SK-N-DZ (cell line): Measurements from ENCODE around the gene CCDC40.

ENCODE experiments used
- DNase-seq: peaks from one replicate; pipeline ENCODE4 v3.0.0-alpha.2; 2015; ENCODE audit warnings: low spot score

Gene CCDC40

DNA sequence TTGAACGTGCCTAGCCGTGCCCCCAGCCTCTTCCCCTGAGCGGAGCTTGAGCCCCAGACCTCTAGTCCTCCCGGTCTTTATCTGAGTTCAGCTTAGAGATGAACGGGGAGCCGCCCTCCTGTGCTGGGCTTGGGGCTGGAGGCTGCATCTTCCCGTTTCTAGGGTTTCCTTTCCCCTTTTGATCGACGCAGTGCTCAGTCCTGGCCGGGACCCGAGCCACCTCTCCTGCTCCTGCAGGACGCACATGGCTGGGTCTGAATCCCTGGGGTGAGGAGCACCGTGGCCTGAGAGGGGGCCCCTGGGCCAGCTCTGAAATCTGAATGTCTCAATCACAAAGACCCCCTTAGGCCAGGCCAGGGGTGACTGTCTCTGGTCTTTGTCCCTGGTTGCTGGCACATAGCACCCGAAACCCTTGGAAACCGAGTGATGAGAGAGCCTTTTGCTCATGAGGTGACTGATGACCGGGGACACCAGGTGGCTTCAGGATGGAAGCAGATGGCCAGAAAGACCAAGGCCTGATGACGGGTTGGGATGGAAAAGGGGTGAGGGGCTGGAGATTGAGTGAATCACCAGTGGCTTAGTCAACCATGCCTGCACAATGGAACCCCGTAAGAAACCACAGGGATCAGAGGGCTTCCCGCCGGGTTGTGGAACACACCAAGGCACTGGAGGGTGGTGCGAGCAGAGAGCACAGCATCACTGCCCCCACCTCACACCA, 65.7 kb downstream of the CCDC40 start:
- DNase-seq: peak; percentile 56

DNA sequence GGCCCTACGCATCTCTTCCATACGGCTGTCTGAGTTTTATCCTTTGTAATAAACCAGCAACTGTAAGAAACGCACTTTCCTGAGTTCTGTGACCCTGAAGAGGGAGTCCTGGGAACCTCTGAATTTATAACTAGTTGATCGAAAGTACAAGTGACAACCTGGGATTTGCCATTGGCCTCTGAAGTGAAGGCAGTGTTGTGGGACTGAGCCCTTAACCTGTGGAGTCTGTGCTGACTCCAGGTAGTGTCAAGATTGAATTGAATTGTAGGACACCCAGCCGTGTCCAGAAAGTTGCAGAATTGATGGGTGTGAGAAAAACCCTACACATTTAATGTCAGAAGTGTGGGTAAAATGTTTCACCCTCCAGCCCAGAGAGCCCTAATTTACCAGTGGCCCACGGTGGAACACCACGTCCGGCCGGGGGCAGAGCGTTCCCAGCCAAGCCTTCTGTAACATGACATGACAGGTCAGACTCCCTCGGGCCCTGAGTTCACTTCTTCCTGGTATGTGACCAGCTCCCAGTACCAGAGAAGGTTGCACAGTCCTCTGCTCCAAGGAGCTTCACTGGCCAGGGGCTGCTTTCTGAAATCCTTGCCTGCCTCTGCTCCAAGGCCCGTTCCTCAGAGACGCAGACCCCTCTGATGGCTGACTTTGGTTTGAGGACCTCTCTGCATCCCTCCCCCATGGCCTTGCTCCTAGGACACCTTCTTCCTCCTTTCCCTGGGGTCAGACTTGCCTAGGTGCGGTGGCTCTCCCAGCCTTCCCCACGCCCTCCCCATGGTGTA, 66.4 kb downstream of the CCDC40 start:
- DNase-seq: no peak

DNA sequence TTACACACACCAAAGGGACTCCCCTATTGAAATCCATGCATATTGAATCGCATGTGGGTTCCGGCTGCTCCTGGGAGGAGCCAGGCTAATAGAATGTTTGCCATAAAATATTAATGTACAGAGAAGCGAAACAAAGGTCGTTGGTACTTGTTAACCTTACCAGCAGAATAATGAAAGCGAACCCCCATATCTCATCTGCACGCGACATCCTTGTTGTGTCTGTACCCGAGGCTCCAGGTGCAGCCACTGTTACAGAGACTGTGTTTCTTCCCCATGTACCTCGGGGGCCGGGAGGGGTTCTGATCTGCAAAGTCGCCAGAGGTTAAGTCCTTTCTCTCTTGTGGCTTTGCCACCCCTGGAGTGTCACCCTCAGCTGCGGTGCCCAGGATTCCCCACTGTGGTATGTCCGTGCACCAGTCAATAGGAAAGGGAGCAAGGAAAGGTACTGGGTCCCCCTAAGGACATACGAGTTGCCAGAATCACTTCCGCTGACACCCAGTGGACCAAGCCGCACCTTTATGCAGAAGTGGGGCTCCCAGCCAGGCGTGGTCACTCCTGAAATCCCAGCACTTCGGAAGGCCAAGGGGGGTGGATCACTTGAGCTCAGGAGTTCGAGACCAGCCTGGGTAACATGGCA, 67.1 kb downstream of the CCDC40 start:
- no peak for DNase-seq

DNA sequence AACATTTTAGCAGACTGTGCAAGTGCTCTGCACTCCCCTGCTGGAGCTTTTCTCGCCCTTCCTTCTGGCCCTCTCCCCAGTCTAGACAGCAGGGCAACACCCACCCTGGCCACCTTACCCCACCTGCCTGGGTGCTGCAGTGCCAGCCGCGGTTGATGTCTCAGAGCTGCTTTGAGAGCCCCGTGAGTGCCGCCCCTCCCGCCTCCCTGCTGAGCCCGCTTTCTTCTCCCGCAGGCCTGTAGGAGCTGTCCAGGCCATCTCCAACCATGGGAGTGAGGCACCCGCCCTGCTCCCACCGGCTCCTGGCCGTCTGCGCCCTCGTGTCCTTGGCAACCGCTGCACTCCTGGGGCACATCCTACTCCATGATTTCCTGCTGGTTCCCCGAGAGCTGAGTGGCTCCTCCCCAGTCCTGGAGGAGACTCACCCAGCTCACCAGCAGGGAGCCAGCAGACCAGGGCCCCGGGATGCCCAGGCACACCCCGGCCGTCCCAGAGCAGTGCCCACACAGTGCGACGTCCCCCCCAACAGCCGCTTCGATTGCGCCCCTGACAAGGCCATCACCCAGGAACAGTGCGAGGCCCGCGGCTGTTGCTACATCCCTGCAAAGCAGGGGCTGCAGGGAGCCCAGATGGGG, 68.0 kb downstream of the CCDC40 start:
- no peak for DNase-seq

DNA sequence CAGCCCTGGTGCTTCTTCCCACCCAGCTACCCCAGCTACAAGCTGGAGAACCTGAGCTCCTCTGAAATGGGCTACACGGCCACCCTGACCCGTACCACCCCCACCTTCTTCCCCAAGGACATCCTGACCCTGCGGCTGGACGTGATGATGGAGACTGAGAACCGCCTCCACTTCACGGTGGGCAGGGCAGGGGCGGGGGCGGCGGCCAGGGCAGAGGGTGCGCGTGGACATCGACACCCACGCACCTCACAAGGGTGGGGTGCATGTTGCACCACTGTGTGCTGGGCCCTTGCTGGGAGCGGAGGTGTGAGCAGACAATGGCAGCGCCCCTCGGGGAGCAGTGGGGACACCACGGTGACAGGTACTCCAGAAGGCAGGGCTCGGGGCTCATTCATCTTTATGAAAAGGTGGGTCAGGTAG, 68.5 kb downstream of the CCDC40 start:
- no peak for DNase-seq

DNA sequence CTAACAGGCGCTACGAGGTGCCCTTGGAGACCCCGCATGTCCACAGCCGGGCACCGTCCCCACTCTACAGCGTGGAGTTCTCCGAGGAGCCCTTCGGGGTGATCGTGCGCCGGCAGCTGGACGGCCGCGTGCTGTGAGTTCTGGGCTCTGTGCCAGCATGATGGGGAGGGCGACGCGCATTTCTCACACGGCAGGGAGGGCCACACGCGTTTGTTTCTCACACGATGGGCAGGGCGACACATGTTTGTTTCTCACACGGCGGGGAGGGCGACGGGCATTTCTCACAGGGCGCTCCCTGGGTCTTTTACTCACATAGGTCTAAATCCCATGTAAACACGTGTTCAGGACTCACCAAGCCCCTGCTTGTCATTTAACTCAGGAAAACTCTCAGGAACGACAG, 69.3 kb downstream of the CCDC40 start:
- no peak for DNase-seq

DNA sequence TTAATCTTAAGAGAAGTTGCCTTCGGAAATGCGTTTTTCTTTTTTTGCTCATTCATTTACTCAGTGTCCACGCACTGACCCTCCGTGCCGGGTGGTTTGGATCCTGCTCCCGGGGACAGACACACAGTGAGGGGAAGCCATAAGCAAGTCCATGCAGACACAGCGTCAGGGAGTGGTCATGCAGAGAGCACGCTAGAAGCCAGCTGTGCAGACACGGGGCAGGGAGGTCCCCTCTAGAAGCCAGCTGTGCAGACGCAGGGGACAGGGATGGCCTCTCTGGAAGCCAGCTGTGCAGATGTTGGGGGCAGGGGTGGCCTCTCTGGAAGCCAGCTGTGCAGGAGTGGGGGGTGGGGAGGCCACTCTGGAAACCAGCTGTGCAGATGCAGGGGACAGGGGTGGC, 69.7 kb downstream of the CCDC40 start:
- DNase-seq: no peak

DNA sequence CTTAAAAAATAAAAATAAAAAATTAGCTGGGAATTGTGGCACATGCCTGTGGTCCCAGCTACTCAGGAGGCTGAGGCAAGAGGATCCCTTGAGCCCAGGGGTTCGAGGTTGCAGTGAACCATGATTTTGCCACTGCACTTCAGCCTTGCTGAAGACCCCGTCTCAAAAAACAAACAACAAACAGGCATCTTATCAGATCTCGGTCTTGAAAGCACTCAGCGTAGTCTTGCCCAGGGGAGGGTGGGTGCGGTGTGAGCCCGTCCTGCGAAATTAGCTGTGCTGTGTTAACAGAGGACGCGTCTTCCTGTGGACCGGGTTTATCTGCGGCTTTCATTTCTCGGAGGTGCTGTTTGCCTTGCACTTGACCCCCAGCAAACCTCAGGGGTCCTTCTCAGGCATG, 70.3 kb downstream of the CCDC40 start:
- DNase-seq: no peak

DNA sequence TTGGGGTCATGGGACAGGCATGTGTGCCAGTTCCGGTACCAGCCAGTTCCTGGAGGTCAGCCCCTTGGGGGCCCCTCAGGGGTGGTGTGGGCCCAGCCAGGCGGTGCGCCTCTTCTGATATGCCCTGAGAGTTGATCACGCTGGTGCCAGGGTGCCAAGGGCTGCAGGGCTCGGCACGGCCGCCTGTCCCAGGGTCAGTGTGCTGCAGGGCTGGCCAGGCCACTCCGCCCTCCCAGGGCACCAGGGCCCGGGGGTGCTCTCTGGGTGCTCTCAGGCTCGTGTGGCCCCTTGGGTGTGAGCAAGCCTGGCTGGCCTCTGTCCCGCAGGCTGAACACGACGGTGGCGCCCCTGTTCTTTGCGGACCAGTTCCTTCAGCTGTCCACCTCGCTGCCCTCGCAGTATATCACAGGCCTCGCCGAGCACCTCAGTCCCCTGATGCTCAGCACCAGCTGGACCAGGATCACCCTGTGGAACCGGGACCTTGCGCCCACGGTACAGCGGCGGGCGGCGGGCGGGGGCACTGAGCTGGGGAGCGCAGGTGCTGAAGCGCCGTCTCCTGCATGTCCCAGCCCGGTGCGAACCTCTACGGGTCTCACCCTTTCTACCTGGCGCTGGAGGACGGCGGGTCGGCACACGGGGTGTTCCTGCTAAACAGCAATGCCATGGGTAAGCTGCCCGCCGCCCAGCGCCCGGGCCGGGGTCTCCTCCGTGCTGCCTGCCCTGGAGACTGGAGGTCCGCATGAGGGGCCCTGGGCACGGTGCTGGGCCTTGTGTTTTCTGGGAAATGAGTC, 71.0 kb downstream of the CCDC40 start:
- no peak for DNase-seq

DNA sequence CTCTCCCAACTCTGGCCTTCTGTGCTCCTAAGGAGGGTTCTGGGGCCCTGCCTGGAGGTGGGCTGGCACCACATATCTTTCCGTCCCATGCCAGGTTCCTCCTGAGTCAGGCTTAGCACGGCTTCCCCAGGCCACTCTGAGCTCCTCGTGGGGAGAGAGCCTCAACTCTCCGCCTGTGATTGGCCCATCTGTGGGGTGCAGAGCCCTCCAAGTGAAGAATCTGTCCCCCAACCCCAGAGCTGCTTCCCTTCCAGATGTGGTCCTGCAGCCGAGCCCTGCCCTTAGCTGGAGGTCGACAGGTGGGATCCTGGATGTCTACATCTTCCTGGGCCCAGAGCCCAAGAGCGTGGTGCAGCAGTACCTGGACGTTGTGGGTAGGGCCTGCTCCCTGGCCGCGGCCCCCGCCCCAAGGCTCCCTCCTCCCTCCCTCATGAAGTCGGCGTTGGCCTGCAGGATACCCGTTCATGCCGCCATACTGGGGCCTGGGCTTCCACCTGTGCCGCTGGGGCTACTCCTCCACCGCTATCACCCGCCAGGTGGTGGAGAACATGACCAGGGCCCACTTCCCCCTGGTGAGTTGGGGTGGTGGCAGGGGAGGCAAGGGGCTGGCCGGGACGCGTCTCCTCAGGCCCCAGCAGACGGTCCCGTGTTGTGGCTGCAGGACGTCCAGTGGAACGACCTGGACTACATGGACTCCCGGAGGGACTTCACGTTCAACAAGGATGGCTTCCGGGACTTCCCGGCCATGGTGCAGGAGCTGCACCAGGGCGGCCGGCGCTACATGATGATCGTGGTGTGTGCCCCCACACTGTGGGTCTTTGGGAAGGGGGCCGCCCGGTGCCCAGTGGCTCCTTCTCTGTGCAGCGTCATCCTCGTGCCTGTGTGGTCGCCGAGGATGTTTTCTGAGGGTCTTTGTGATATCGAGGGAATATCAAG, 71.9 kb downstream of the CCDC40 start:
- DNase-seq: no peak

DNA sequence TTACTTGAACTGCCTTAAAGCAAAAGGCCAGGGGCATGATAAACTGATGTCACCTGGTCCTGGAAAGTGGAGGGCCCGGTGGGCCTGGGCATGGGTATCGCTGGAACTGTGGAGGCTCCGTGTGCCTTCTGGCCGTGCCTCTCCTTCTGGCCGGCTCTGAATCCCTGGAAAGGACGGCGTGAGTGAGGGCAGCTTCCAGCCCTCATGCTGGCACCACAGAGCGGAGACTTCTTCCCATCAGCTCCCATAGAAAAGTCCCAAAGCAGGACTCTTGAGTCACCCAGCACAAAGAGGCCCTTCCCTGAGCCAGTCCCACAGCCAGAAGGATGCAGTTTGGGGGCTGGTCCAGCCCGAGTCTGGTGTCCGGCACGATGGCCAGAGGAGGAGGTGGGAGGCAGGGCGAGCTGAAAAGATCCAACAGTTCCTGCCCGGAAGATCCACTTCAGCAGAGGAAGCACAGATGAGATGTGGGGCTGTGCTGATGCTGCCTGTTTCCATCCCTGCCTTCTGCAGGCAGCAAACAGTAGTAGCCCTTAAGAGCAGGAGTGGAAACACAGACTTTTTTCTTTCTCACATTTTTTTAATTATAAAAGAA, 72.7 kb downstream of the CCDC40 start:
- no peak for DNase-seq

DNA sequence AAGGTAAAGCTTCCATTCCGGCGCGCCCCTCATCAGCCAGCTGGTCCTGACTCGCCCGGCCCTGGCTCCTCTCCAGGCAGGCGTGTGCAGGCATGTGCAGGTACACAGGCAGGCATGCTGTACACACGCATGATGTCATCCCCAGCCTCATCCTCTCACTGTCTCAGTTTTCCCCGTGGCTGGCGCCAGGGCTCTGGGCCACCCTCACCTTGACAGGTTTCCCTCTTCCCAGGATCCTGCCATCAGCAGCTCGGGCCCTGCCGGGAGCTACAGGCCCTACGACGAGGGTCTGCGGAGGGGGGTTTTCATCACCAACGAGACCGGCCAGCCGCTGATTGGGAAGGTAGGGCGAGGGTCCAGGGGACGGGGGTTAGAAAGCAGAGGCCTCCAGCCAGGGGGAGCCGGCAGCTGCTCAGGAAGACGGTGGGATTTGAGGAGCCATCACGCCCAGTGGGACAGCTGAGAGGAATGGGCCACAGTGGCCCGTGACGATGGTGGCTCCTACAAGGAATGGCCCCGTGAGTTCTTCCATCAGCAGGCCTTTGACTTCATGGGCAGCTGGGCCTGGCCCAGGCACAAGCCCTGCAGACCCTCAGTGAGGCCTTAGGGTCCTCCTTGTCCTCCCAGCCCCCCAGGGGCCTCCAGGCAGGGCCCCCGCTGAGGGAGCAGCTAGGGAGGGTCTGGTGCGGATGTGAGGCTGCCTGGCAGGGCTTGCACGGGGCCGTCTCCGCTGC, 73.4 kb downstream of the CCDC40 start:
- DNase-seq: no peak

DNA sequence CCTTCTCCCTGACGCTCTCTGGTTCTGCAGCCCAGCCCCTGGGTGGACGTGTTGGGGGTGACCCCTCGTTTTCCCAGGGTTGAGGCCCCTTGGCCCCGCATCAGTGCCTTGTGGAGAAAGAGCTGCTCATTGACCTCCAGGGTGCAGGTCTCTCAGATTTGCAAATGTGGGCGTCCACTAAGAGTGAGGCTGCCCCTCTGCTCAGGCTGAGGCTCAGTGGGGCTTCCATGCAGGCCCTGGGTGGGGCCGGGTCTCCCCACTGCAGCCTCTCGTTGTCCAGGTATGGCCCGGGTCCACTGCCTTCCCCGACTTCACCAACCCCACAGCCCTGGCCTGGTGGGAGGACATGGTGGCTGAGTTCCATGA, 74.0 kb downstream of the CCDC40 start:
- DNase-seq: no peak

DNA sequence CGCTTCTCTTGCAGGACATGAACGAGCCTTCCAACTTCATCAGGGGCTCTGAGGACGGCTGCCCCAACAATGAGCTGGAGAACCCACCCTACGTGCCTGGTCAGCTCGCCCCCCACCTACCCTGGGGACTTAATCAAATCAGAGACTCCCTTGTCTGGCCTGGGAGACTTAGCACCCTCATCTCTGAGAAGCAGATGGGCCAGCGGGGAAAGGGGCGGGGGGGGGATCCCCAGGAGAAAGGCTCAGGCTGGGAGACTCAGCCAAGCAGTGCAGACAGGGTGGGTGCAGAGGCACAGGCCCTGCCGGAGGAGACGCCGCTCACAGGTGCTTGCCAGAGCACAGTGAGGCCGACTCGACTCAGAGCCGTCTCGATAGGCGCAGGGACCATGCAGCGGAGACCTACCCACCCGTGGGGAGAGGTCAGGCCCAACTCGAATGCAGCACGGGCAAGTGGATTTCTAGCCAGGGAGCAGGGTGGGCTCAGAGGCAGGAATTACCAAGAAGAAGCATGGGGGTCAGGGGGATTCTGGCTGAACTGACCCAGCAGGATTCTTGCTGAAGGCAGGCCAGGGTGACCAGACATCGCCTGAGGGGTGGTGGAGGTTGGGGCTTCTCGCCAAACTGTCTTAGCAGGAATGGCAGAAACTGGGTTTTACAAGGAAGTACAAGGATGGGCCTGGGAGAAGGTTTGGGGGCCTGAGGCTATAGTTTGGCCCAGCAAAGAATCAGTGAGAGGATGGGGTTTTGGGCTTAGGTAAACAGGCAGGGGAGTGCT, 74.7 kb downstream of the CCDC40 start:
- no peak for DNase-seq

DNA sequence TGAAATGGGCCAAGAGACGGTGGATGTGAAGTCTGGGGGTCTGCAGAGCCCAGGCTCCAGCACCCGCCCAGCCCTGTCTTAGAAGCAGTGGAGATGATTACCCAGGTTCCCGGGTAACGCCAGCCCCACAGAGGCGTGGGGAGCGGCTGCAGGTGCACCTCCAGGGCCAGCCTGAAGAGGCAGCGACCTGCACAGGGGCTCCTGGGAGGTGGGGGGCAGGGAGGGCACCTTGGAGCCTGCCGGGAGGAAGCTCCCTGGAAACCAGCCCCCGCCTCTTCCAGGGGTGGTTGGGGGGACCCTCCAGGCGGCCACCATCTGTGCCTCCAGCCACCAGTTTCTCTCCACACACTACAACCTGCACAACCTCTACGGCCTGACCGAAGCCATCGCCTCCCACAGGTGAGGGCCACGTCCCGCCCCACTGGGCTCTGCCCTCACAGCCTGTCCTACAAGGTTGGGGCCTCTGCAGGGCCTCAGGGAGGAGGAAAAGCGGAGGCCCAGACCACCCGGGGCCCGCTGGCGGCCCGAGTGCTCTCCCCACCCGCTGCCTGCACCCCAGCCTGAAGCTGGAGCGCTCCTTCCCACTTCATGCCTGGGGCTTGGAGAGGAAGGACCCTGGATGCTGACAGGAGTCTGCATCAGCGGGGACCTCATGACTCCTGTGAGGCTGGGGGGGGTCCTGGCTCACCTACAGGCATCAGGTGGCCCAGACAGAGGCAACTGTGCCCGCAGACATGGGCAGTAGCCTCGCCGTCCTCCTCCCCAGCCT, 75.4 kb downstream of the CCDC40 start:
- DNase-seq: no peak

DNA sequence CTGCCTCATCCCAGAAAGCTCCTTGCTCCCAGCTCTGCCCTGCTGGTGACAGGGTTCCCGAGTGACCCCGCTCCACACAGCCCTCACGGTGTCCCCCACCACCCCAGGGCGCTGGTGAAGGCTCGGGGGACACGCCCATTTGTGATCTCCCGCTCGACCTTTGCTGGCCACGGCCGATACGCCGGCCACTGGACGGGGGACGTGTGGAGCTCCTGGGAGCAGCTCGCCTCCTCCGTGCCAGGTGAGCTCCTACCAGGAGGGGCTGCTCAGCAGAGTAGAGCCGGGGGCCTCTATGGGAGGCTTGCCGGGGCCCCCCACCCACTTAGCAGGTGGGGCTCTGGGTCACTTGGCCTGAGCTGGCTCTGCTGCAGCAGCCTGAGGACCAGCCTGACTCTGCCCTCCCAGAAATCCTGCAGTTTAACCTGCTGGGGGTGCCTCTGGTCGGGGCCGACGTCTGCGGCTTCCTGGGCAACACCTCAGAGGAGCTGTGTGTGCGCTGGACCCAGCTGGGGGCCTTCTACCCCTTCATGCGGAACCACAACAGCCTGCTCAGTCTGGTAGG, 76.1 kb downstream of the CCDC40 start:
- no peak for DNase-seq

DNA sequence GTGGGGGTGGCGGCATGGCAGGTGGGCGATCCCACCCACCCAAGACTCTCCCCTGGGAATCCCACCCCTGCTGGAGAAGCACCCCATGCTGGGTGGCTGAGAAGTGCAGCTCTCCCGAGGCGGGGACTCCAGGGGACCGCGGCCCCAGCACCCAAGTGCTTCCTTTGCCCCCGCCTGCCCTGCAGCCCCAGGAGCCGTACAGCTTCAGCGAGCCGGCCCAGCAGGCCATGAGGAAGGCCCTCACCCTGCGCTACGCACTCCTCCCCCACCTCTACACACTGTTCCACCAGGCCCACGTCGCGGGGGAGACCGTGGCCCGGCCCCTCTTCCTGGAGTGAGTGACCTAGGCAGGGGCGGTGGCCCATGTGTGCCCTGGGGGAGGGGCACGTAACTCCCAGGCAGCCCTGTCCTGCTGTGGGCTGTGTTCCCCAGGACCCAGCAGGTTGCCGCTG, 76.6 kb downstream of the CCDC40 start:
- DNase-seq: no peak
